ENCODE data around the gene IQSEC3. TPM values are rescaled to one million over a fixed set of nuclear protein-coding genes. Genes with fewer than 3 reads are reported as not detected.

The IQSEC3 gene
- total RNA-seq, 1 experiment from 2014 or later: 0.55 TPM

- WGBS (ENCODE audit: extremely low coverage, insufficient read length, low lambda C conversion rate): no CpG with 5 or more reads among the region's 9 CpGs
- no peak overlapping the region for H3K4me3 Mint-ChIP-seq
- peaks cover 15% of the 10 kb centered on the region in 2 experiments; a peak in 4 of 5 replicates for H3K9me3 Mint-ChIP-seq
- H3K79me2 ChIP-seq (ENCODE audit: insufficient read depth, low read length): no peaks in the 10 kb centered on the region
- no peak overlapping the region for H2BK12ac ChIP-seq (ENCODE audit: insufficient read length, low read depth, low read length)
- peaks cover 4% of the 10 kb centered on the region; the same call in 1 of the 2 replicates for H3K4me1 ChIP-seq (ENCODE audit: insufficient read depth, low read length)
- H4K20me1 ChIP-seq (ENCODE audit: control insufficient read depth, insufficient read depth, insufficient read length): no peaks in the 10 kb centered on the region
- H3K27ac ChIP-seq (ENCODE audit: insufficient read length, low read depth, low read length): no peak overlapping the region
- peaks cover 17% of the 10 kb centered on the region for H3K27me3 Mint-ChIP-seq (ENCODE audit: low read depth)
- no peak overlapping the region for H4K5ac ChIP-seq (ENCODE audit: insufficient read length, low read depth, low read length)
- no peak overlapping the region for H3K27ac Mint-ChIP-seq
- H2BK20ac ChIP-seq (ENCODE audit: low read depth, low read length, poor library complexity, severe bottlenecking): no peak overlapping the region
- no peaks in the 10 kb centered on the region for H3K27me3 ChIP-seq (ENCODE audit: insufficient read depth, low read length)
- no peak overlapping the region for H4K8ac ChIP-seq (replicated peaks; ENCODE audit: insufficient read length, low read depth, low read length)
- H3K4me1 Mint-ChIP-seq: peaks cover 5 to 7% of the 10 kb centered on the region in 2 experiments; a peak in 1 of 4 replicates
- no peak for TF ChIP-seq CTCF (conservative IDR thresholded peaks at IDR 0.05)
- no peak overlapping the region for H4K91ac ChIP-seq (ENCODE audit: insufficient read length, low read depth, low read length)
- no peaks in the 10 kb centered on the region for H3K9me3 ChIP-seq (ENCODE audit: control insufficient read depth, low read depth, low read length)
- no peak overlapping the region for H3K4ac ChIP-seq (ENCODE audit: low read depth, low read length)
- H3K4me2 ChIP-seq (ENCODE audit: insufficient read depth, insufficient read length, low read length): no peak overlapping the region
- DNase-seq: no peak
- H2AFZ ChIP-seq (ENCODE audit: low read length): no peak overlapping the region
- no peak overlapping the region for H2BK5ac ChIP-seq (ENCODE audit: insufficient read length, low read length)
- H3K56ac ChIP-seq (ENCODE audit: insufficient read length, low read depth, low read length): no peak overlapping the region
- no peak overlapping the region for H3K23ac ChIP-seq (ENCODE audit: insufficient read length, low read depth, low read length)
- H2AK5ac ChIP-seq (ENCODE audit: insufficient read length, low read length): no peak overlapping the region
- H3K18ac ChIP-seq (ENCODE audit: insufficient read length, low read depth, low read length): no peak overlapping the region
- no peak overlapping the region for H3K9ac ChIP-seq (ENCODE audit: extremely low read depth, insufficient read length, low read length)
- no peak overlapping the region for H3T11ph ChIP-seq (ENCODE audit: low read length)
- no peak overlapping the region for H3K14ac ChIP-seq (ENCODE audit: insufficient read depth, low read length)
- H3K79me1 ChIP-seq (ENCODE audit: insufficient read depth, low read depth, low read length, poor library complexity, severe bottlenecking): no peaks in the 10 kb centered on the region
- H2BK15ac ChIP-seq (ENCODE audit: low read depth, low read length): no peak overlapping the region
- H2BK120ac ChIP-seq (ENCODE audit: low read depth, low read length, poor library complexity, severe bottlenecking): no peak overlapping the region
- peaks cover 0 to 7% (median 3%) of the 10 kb centered on the region in 3 experiments; a peak in 2 of 7 replicates for H3K36me3 Mint-ChIP-seq (ENCODE audit: insufficient read depth in 1 of 3, low read depth in 3 of 3)
- H3K23me2 ChIP-seq (ENCODE audit: insufficient read length, low read depth, low read length, poor library complexity, severe bottlenecking): no peaks in the 10 kb centered on the region
Observed at GRCh38 chr12:87856-88255, 21.3 kb downstream of the IQSEC3 start.

Measured in H9 (cell line).